Choroid plexus epithelial cell (primary cell): ENCODE data around the gene PLCH2.

Source experiments
- DNase-seq: peaks from one replicate; pipeline ENCODE4 v3.0.0-alpha.2; 2010; ENCODE audit warnings: low read depth
- H3K4me3 ChIP-seq: 2 replicates; pipeline ENCODE4 v1.5.1; 2011; ENCODE audit warnings: low read depth, mild to moderate bottlenecking, control low read depth, low read length, moderate library complexity
- CTCF ChIP-seq: conservative IDR thresholded peaks from 2 replicates; pipeline ENCODE4 v1.5.1; 2011; ENCODE audit warnings: low read depth, mild to moderate bottlenecking, control low read depth, inconsistent platforms, low read length, moderate library complexity

Gene PLCH2

GRCh38 chr1:2480986-2481364 lies 4.9 kb downstream of the PLCH2 start:
- no peak for TF ChIP-seq CTCF

GRCh38 chr1:2481885-2482284 lies 5.8 kb downstream of the PLCH2 start:
- no peak overlapping the region for H3K4me3 ChIP-seq
- DNase-seq, result no peak
- TF ChIP-seq CTCF, result no peak

More at GRCh38 chr1:2480986-2481364, 4.9 kb downstream of the PLCH2 start:
- DNase-seq, result no peak
- no peak overlapping the region for H3K4me3 ChIP-seq

GRCh38 chr1:2482588-2482987 lies 6.5 kb downstream of the PLCH2 start:
- no peak overlapping the region for H3K4me3 ChIP-seq
- TF ChIP-seq CTCF, result no peak
- no peak for DNase-seq

GRCh38 chr1:2483026-2483425 lies 6.9 kb downstream of the PLCH2 start:
- no peak for TF ChIP-seq CTCF
- no peak overlapping the region for H3K4me3 ChIP-seq
- DNase-seq, result no peak

- DNase-seq, result no peak
- no peak overlapping the region for H3K4me3 ChIP-seq
- no peak for TF ChIP-seq CTCF
Measured at GRCh38 chr1:2483970-2484369, 7.9 kb downstream of the PLCH2 start.

- no peak overlapping the region for H3K4me3 ChIP-seq
- no peak for TF ChIP-seq CTCF
- no peak for DNase-seq
Measured at GRCh38 chr1:2486041-2486440, 10.0 kb downstream of the PLCH2 start.

- DNase-seq, result no peak
- no peak for TF ChIP-seq CTCF
- H3K4me3 ChIP-seq, result no peak overlapping the region
Measured at GRCh38 chr1:2486558-2486957, 10.5 kb downstream of the PLCH2 start.
